ENCODE measurements around the gene CNKSR3.

Gene CNKSR3

DNA sequence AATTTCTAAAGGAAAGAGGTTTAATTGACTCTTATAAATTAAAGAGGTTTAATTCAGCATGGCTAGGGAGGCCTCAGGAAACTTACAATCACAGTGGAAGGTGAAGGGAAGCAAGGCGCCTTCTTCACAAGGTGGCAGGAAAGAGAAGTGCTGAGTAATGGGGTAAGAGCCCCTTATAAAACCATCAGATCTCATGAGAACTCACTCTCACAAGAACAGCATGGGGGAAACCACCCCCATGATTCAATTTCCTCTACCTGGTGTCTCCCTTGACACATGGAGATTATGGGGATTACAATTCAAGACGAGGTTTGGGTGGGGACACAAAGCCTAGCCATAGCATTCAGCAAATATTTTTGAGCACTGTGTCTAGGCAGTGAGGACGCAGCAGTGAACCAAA lies 150.0 kb downstream of the CNKSR3 start:
- H3K36me3 ChIP-seq (ENCODE audit: insufficient read depth, low read length), result no peaks in the 10 kb centered on the region
- no peak overlapping the region for H3K9ac ChIP-seq (ENCODE audit: insufficient read length)
- DNase-seq (ENCODE audit: low read depth, low spot score), result no peak
- no peak overlapping the region for H3K27ac ChIP-seq
- H3K9me3 ChIP-seq (ENCODE audit: low read depth, low read length), result no peaks in the 10 kb centered on the region
- no peak overlapping the region for H3K4me3 ChIP-seq
- no peak for TF ChIP-seq EZH2 (IDR thresholded peaks at IDR 0.05)
- TF ChIP-seq POLR2AphosphoS5 (IDR thresholded peaks at IDR 0.05; ENCODE audit: borderline replicate concordance, low read depth, low read length), result no peak
- TF ChIP-seq FOXP2 (optimal IDR thresholded peaks at IDR 0.05; ENCODE audit: control extremely low read depth, extremely low read length, insufficient read depth), result no peak

DNA sequence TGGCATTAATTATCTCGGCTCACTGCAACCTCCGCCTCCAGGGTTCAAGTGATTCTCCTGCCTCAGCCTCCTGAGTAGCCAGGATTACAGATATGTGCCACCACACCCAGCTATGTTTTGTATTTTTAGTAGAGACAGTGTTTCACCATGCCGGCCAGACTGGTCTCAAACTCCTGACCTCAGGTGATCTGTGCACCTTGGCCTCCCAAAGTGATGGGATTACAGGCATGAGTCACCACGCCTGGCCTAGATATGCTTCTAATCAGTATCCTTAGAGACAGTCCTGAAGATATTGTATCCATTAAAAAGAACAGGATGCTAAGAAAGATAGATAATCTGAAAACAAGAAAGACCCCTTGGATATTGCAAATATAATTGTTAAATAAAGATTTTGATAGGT lies 150.8 kb downstream of the CNKSR3 start:
- Histone ChIP-seq H3K27ac (no peak overlapping the region), H3K4me3 (no peak overlapping the region), H3K9ac (ENCODE audit: insufficient read length) (no peak overlapping the region), H3K36me3 (ENCODE audit: insufficient read depth, low read length) (no peaks in the 10 kb centered on the region), H3K9me3 (ENCODE audit: low read depth, low read length) (no peaks in the 10 kb centered on the region)
- TF ChIP-seq EZH2 (IDR thresholded peaks at IDR 0.05) (no peak), POLR2AphosphoS5 (IDR thresholded peaks at IDR 0.05; ENCODE audit: borderline replicate concordance, low read depth, low read length) (no peak)
- DNase-seq (ENCODE audit: low read depth, low spot score), result no peak

DNA sequence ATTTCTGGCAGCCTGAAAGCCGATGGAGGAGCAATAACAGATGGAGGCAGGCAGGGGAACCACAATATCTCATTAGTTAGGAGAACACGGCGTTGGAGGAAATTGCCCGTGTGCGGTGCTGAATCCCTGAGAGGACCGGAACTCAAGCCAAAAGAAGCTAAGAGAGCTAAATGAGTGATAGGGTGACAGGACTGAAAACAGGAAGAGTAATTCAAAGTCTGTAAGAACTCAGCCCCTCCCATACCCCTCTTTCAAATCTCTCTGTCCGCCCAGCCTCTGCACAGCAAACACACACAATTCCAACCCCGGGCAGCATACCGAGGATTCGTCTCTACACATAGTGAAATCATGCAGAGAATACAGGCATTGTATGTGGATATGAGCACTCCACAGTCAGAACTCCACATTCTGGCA lies 151.3 kb downstream of the CNKSR3 start:
- no peak overlapping the region for H3K27ac ChIP-seq
- no peak for DNase-seq (ENCODE audit: low read depth, low spot score)

DNA sequence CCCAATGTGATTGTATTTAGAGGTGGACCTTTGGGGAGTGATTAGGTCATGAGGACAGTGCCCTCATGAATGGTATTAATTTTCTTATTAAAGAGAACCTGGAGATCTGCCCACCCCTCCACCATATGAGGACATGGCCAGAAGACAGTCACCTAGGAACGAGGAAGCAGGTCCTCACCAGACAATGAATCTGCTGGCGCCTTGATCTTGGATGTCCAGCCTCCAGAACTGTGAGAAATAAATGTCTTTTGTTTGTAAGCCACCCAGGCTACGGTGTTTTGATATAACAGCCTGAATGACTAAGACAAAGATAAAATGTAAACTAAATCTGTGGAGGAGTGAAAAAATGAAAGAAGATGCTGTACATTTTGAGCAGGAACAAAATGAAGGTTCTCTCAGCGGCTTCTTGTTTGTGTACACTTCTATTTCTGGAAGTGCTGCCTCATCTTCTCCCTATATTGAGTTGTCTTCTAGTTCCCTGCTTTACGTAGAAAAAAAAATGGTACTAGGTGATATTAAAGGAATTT lies 152.4 kb downstream of the CNKSR3 start:
- H3K4me3 ChIP-seq, result no peak overlapping the region
- H3K27ac ChIP-seq, result no peak overlapping the region
- no peaks in the 10 kb centered on the region for H3K9me3 ChIP-seq (ENCODE audit: low read depth, low read length)
- H3K36me3 ChIP-seq (ENCODE audit: insufficient read depth, low read length), result no peaks in the 10 kb centered on the region
- no peak overlapping the region for H3K9ac ChIP-seq (ENCODE audit: insufficient read length)
- no peak for TF ChIP-seq EZH2 (IDR thresholded peaks at IDR 0.05)
- TF ChIP-seq FOXP2 (optimal IDR thresholded peaks at IDR 0.05; ENCODE audit: control extremely low read depth, extremely low read length, insufficient read depth), result no peak
- TF ChIP-seq POLR2AphosphoS5 (IDR thresholded peaks at IDR 0.05; ENCODE audit: borderline replicate concordance, low read depth, low read length), result no peak
- no peak for DNase-seq (ENCODE audit: low read depth, low spot score)

More for the DNA sequence above, 151.3 kb downstream of the CNKSR3 start:
- H3K4me3 ChIP-seq, result no peak overlapping the region
- no peak overlapping the region for H3K9ac ChIP-seq (ENCODE audit: insufficient read length)
- no peaks in the 10 kb centered on the region for H3K9me3 ChIP-seq (ENCODE audit: low read depth, low read length)
- no peak for TF ChIP-seq FOXP2 (optimal IDR thresholded peaks at IDR 0.05; ENCODE audit: control extremely low read depth, extremely low read length, insufficient read depth)
- no peak for TF ChIP-seq POLR2AphosphoS5 (IDR thresholded peaks at IDR 0.05; ENCODE audit: borderline replicate concordance, low read depth, low read length)
- TF ChIP-seq EZH2 (IDR thresholded peaks at IDR 0.05), result no peak
- no peaks in the 10 kb centered on the region for H3K36me3 ChIP-seq (ENCODE audit: insufficient read depth, low read length)

DNA sequence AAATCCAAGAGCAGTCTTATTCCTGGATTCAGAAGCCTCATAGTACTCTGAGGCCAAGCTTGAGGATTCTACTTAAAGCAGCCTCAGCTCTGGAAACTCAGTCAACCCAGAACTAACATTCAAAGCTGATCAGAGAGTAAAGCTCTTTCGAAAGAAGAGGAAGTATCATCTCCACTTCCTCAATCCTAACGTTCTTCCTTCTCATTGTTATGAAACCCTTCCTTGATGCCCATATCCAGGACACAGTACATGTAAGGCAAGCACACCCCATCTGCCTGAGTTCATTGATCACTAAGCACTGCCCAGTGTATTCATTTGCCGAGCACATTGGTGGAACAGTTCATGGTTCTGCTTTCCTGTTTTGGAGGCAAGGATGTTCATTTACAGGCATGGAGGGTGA lies 153.8 kb downstream of the CNKSR3 start, which contains the start of gene IPCEF1:
IPCEF1 (minus strand) TSS at position 114 of the 400 bp plus-strand sequence. CDS start 90,856 bp downstream, outside the sequence.
- no peak for DNase-seq (ENCODE audit: low read depth, low spot score)
- no peaks in the 10 kb centered on the region for H3K36me3 ChIP-seq (ENCODE audit: insufficient read depth, low read length)
- no peak within 1 kb of the TSS for H3K27ac ChIP-seq
- TF ChIP-seq EZH2 (IDR thresholded peaks at IDR 0.05), result no peak
- no peak for TF ChIP-seq FOXP2 (optimal IDR thresholded peaks at IDR 0.05; ENCODE audit: control extremely low read depth, extremely low read length, insufficient read depth)
- TF ChIP-seq POLR2AphosphoS5 (IDR thresholded peaks at IDR 0.05; ENCODE audit: borderline replicate concordance, low read depth, low read length), result no peak
- no peak within 1 kb of the TSS for H3K9ac ChIP-seq (ENCODE audit: insufficient read length)
- H3K9me3 ChIP-seq (ENCODE audit: low read depth, low read length), result no peaks in the 10 kb centered on the region
- no peak within 1 kb of the TSS for H3K4me3 ChIP-seq

DNA sequence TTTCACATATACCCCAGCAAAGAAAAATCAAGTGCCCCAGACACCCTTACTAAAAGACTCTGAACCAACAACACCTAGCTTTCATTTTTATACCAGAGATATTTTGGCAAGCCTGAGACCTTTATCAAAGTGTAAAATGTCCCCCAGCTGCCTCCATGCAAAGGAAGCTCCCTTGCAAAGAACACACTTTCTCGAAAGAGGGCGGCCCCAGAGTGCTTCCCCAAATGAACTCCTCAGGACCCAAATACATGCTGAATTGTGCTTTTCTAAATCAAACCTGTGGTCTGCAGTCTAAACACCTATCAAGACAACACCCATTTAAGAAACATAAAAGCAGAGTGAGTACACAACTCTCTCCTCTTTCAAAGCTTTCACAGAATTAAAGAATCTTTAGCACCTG lies 154.4 kb downstream of the CNKSR3 start:
- Histone ChIP-seq H3K36me3 (ENCODE audit: insufficient read depth, low read length) (no peaks in the 10 kb centered on the region), H3K27ac (no peak overlapping the region)
- TF ChIP-seq FOXP2 (optimal IDR thresholded peaks at IDR 0.05; ENCODE audit: control extremely low read depth, extremely low read length, insufficient read depth) (no peak), EZH2 (IDR thresholded peaks at IDR 0.05) (no peak), POLR2AphosphoS5 (IDR thresholded peaks at IDR 0.05; ENCODE audit: borderline replicate concordance, low read depth, low read length) (no peak)

DNA sequence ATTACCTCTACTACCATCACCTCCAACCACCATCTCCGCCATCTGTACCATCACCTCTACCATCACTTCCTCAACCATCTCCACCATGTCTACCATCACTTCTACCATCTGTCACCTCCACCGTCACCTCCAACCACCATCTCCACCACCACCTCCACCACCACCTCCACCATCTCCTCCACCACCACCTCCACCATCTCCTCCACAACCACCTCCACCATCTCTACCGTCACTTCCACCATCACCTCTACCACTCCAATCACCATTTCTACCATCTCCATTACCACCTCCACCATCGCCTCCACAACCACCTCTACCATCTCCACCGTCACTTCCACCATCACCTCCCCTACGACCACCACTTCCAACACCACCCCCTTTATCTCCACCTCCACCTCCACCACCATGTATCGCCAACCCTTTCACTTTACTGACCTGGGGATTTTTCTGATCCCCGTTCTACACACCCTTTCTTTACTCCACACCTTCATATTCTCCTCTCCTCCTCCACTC lies 156.2 kb downstream of the CNKSR3 start:
- DNase-seq (ENCODE audit: low read depth, low spot score), result no peak
- no peaks in the 10 kb centered on the region for H3K36me3 ChIP-seq (ENCODE audit: insufficient read depth, low read length)
- no peak overlapping the region for H3K4me3 ChIP-seq
- H3K9me3 ChIP-seq (ENCODE audit: low read depth, low read length), result no peaks in the 10 kb centered on the region
- TF ChIP-seq POLR2AphosphoS5 (IDR thresholded peaks at IDR 0.05; ENCODE audit: borderline replicate concordance, low read depth, low read length), result no peak
- no peak for TF ChIP-seq FOXP2 (optimal IDR thresholded peaks at IDR 0.05; ENCODE audit: control extremely low read depth, extremely low read length, insufficient read depth)
- TF ChIP-seq EZH2 (IDR thresholded peaks at IDR 0.05), result no peak
- no peak overlapping the region for H3K9ac ChIP-seq (ENCODE audit: insufficient read length)
- H3K27ac ChIP-seq, result no peak overlapping the region

More for the DNA sequence above, 154.4 kb downstream of the CNKSR3 start:
- DNase-seq (ENCODE audit: low read depth, low spot score), result no peak
- no peaks in the 10 kb centered on the region for H3K9me3 ChIP-seq (ENCODE audit: low read depth, low read length)
- H3K9ac ChIP-seq (ENCODE audit: insufficient read length), result no peak overlapping the region
- no peak overlapping the region for H3K4me3 ChIP-seq

DNA sequence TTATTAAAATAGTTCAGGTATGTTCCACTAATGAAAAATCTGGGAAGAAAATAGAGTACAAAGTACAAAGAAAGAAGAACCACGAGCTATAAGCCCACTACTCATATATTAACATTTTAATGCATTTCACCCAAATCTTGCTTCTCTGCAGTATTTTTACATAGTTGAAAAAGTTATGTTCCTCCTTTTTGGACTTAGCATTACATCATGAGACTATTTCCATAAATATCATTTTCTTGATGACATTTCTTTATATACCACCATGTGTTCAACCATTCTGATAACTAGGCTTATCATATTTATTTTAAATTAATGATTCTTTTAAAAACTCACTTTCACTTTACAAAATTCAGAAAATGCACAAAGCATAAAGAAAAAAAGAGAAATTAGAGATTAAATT lies 156.9 kb downstream of the CNKSR3 start:
- TF ChIP-seq POLR2AphosphoS5 (IDR thresholded peaks at IDR 0.05; ENCODE audit: borderline replicate concordance, low read depth, low read length) (no peak), EZH2 (IDR thresholded peaks at IDR 0.05) (no peak), FOXP2 (optimal IDR thresholded peaks at IDR 0.05; ENCODE audit: control extremely low read depth, extremely low read length, insufficient read depth) (no peak)
- Histone ChIP-seq H3K9me3 (ENCODE audit: low read depth, low read length) (no peaks in the 10 kb centered on the region), H3K4me3 (no peak overlapping the region), H3K36me3 (ENCODE audit: insufficient read depth, low read length) (no peaks in the 10 kb centered on the region), H3K9ac (ENCODE audit: insufficient read length) (no peak overlapping the region), H3K27ac (no peak overlapping the region)
- no peak for DNase-seq (ENCODE audit: low read depth, low spot score)
